GM23338 (cell line): ENCODE measurements around the gene NOC3L. TPM values are rescaled to one million over a fixed set of nuclear protein-coding genes. Genes with fewer than 3 reads are reported as not detected.

Experiments used
- ATAC-seq: fragments of 200-7000 bp; cut with Tn5 transposase; 3 replicates; pipeline ENCODE4 v1.9.1; 2020
- DNase-seq: peaks from one replicate; pipeline ENCODE4 v3.0.0-alpha.2; 2015; ENCODE audit warnings: low spot score
- H2AFZ ChIP-seq: fragments of 200-600 bp; sonication (generic); 2 replicates; pipeline ENCODE4 v1.8.0; 2016; ENCODE audit warnings: antibody characterized with exemption, mild to moderate bottlenecking, moderate library complexity
- H3F3A ChIP-seq: fragments of 200-600 bp; sonication (generic); replicated peaks from 2 replicates; pipeline ENCODE4 v1.8.0; 2017; ENCODE audit warnings: antibody characterized with exemption, mixed run types, low read depth
- H3K27ac ChIP-seq: fragments of 200-600 bp; sonication (generic); 2 replicates; pipeline ENCODE4 v1.6.1; 2016; ENCODE audit warnings: low read depth
- H3K27me3 ChIP-seq: fragments of 200-600 bp; sonication (generic); 2 replicates; pipeline ENCODE4 v1.8.0; 2016; ENCODE audit warnings: mild to moderate bottlenecking, mixed run types, moderate library complexity; ENCODE audit not compliant: insufficient read depth
- H3K36me3 ChIP-seq: fragments of 200-600 bp; sonication (generic); 2 replicates; pipeline ENCODE4 v1.8.0; 2016; ENCODE audit warnings: mild to moderate bottlenecking; ENCODE audit not compliant: insufficient read depth
- H3K4me1 ChIP-seq: fragments of 200-600 bp; sonication (generic); 2 replicates; pipeline ENCODE4 v1.8.0; 2016; ENCODE audit warnings: mild to moderate bottlenecking, moderate library complexity; ENCODE audit not compliant: insufficient read depth
- H3K4me2 ChIP-seq: fragments of 200-600 bp; sonication (generic); 2 replicates; pipeline ENCODE4 v1.7.1; 2017; ENCODE audit warnings: mixed run types
- H3K4me3 ChIP-seq: fragments of 200-600 bp; sonication (generic); 2 replicates; pipeline ENCODE4 v1.6.1; 2016; ENCODE audit warnings: mixed run types
- H3K79me2 ChIP-seq: fragments of 200-600 bp; sonication (generic); replicated peaks from 2 replicates; pipeline ENCODE4 v1.8.0; 2017; ENCODE audit warnings: mild to moderate bottlenecking; ENCODE audit not compliant: insufficient read depth
- H3K9me2 ChIP-seq: fragments of 200-600 bp; sonication (generic); 2 replicates; pipeline ENCODE4 v1.8.0; 2017; ENCODE audit not compliant: insufficient read depth
- H4K20me1 ChIP-seq: fragments of 200-600 bp; sonication (generic); replicated peaks from 2 replicates; pipeline ENCODE4 v1.8.0; 2017; ENCODE audit warnings: mild to moderate bottlenecking; ENCODE audit not compliant: insufficient read depth
- H3K27ac Mint-ChIP-seq: 2 replicates; pipeline ENCODE4 v1.8.0; 2020; ENCODE audit warnings: inconsistent platforms, mild to moderate bottlenecking, moderate library complexity, mixed read lengths
- H3K27me3 Mint-ChIP-seq: 3 replicates; pipeline ENCODE4 v1.8.0; 2022; ENCODE audit warnings: low read depth, mild to moderate bottlenecking, moderate library complexity, mixed read lengths, inconsistent platforms; ENCODE audit not compliant: insufficient read depth, poor library complexity
- H3K36me3 Mint-ChIP-seq: 3 replicates; pipeline ENCODE4 v1.8.0; 2021; ENCODE audit warnings: low read depth, mild to moderate bottlenecking, inconsistent platforms, moderate library complexity, mixed read lengths
- H3K4me1 Mint-ChIP-seq: 3 replicates; pipeline ENCODE4 v1.8.0; 2020; ENCODE audit warnings: mild to moderate bottlenecking, inconsistent platforms, mixed read lengths
- H3K4me3 Mint-ChIP-seq: 3 replicates; pipeline ENCODE4 v1.8.0; 2021; ENCODE audit warnings: moderate library complexity, mild to moderate bottlenecking, inconsistent platforms, mixed read lengths
- H3K9me3 Mint-ChIP-seq: 3 replicates; pipeline ENCODE4 v1.8.0; 2020; ENCODE audit warnings: moderate library complexity, mild to moderate bottlenecking, inconsistent platforms, mixed read lengths
- EZH2 ChIP-seq: fragments of 200-600 bp; sonication (generic); IDR thresholded peaks from one replicate; pipeline ENCODE4 v1.8.0; 2017; ENCODE audit warnings: antibody characterized with exemption, mild to moderate bottlenecking, low read depth; ENCODE audit not compliant: unreplicated experiment
- EZH2phosphoT487 ChIP-seq: fragments of 200-600 bp; sonication (generic); IDR thresholded peaks from one replicate; pipeline ENCODE4 v1.8.1; 2018; ENCODE audit warnings: antibody characterized with exemption; ENCODE audit not compliant: unreplicated experiment
- NANOG ChIP-seq: IDR thresholded peaks from 2 replicates; pipeline ENCODE4 v1.6.1; 2016; ENCODE audit warnings: antibody characterized with exemption, borderline replicate concordance
- POLR2AphosphoS5 ChIP-seq: IDR thresholded peaks from 2 replicates; pipeline ENCODE4 v1.6.1; 2016; ENCODE audit warnings: antibody characterized with exemption, low read depth
- STAT1 ChIP-seq: IDR thresholded peaks from one replicate; pipeline ENCODE4 v1.6.1; 2016; ENCODE audit warnings: antibody characterized with exemption; ENCODE audit not compliant: unreplicated experiment
- ZNF114 ChIP-seq: fragments of 250-450 bp; sonication (Bioruptor Pico); IDR thresholded peaks from 2 replicates; pipeline ENCODE4 v1.5.0; 2020; ENCODE audit warnings: mild to moderate bottlenecking, moderate library complexity
- ZNF331 ChIP-seq: fragments of 250-450 bp; sonication (Bioruptor Pico); IDR thresholded peaks from 2 replicates; pipeline ENCODE4 v1.5.0; 2020; ENCODE audit warnings: low read depth, mild to moderate bottlenecking, moderate library complexity
- ZNF462 ChIP-seq: fragments of 250-450 bp; sonication (Bioruptor Pico); IDR thresholded peaks from 2 replicates; pipeline ENCODE4 v1.5.0; 2020; ENCODE audit warnings: mild to moderate bottlenecking, moderate library complexity
- polyA plus RNA-seq: library from polyadenylated mRNA; unstranded; fragments of >200 nt; fragmentation: Nextera tagmentation; extraction: Ambion mirVana; gene quantifications from 2 replicates; pipeline ENCODE4 v1.2.1, GENCODE V29; 2016
- total RNA-seq: library from RNA; depleted of rRNA; stranded (reverse); fragments of >200 nt; shearing (Covaris generic); gene quantifications from 2 replicates; pipeline ENCODE4 v1.2.3, GENCODE V29; 2014
- TF ChIP-seq, protein P1 (sequence below), 2 experiments: fragments of 200-600 bp in 1 of 2; sonication (generic) in 1 of 2; conservative IDR thresholded peaks; 2 replicates each; pipeline versions ENCODE4 v1.5.1 to v1.6.1; 2016 to 2017; ENCODE audit warnings: antibody characterized with exemption in 2 of 2, low read depth in 2 of 2, mild to moderate bottlenecking in 2 of 2, moderate library complexity in 1 of 2
- TF ChIP-seq, protein P2 (sequence below): IDR thresholded peaks from 2 replicates; pipeline ENCODE4 v1.6.1; 2016; ENCODE audit warnings: antibody characterized with exemption

Gene NOC3L
- total and polyA plus RNA-seq, 2 experiments from 2014 or later: 43.1 to 62.1 TPM

- Histone ChIP-seq H3K27ac (no peak overlapping the region), H3K4me1 (no peaks in the 10 kb centered on the region), H3F3A (no peaks in the 10 kb centered on the region), H4K20me1 (peaks cover 5% of the 10 kb centered on the region; the same call in 1 of the 2 replicates), H2AFZ (no peak overlapping the region), H3K4me2 (no peak overlapping the region), H3K79me2 (no peaks in the 10 kb centered on the region), H3K27me3 (no peaks in the 10 kb centered on the region), H3K9me2 (no peaks in the 10 kb centered on the region), H3K4me3 (no peak overlapping the region), H3K36me3 (peaks cover 14% of the 10 kb centered on the region)
- Mint-ChIP-seq H3K4me3 (no peak overlapping the region), H3K36me3 (peaks cover 56% of the 10 kb centered on the region; the same call in 2 of the 3 replicates), H3K27ac (no peak overlapping the region), H3K9me3 (no peaks in the 10 kb centered on the region), H3K4me1 (no peaks in the 10 kb centered on the region), H3K27me3 (no peaks in the 10 kb centered on the region)
- TF ChIP-seq ZNF331 (CRISPR knock-in tag) (no peak), EZH2phosphoT487 (no peak), EZH2 (no peak), POLR2AphosphoS5 (no peak), ZNF114 (CRISPR knock-in tag) (no peak), NANOG (no peak), ZNF462 (CRISPR knock-in tag) (no peak), STAT1 (no peak)
- TF ChIP-seq, protein P1, sequence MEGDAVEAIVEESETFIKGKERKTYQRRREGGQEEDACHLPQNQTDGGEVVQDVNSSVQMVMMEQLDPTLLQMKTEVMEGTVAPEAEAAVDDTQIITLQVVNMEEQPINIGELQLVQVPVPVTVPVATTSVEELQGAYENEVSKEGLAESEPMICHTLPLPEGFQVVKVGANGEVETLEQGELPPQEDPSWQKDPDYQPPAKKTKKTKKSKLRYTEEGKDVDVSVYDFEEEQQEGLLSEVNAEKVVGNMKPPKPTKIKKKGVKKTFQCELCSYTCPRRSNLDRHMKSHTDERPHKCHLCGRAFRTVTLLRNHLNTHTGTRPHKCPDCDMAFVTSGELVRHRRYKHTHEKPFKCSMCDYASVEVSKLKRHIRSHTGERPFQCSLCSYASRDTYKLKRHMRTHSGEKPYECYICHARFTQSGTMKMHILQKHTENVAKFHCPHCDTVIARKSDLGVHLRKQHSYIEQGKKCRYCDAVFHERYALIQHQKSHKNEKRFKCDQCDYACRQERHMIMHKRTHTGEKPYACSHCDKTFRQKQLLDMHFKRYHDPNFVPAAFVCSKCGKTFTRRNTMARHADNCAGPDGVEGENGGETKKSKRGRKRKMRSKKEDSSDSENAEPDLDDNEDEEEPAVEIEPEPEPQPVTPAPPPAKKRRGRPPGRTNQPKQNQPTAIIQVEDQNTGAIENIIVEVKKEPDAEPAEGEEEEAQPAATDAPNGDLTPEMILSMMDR (conservative IDR thresholded peaks at IDR 0.05; ENCODE audit: low read depth in 2 of 2): no peak
- TF ChIP-seq, protein P2, sequence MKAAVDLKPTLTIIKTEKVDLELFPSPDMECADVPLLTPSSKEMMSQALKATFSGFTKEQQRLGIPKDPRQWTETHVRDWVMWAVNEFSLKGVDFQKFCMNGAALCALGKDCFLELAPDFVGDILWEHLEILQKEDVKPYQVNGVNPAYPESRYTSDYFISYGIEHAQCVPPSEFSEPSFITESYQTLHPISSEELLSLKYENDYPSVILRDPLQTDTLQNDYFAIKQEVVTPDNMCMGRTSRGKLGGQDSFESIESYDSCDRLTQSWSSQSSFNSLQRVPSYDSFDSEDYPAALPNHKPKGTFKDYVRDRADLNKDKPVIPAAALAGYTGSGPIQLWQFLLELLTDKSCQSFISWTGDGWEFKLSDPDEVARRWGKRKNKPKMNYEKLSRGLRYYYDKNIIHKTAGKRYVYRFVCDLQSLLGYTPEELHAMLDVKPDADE: no peak
- no peak for DNase-seq
- ATAC-seq: no peak
Observed at GRCh38 chr10:94328613-94329012, 34.1 kb downstream of the NOC3L start.
